ENCODE measurements around the gene TNC. TPM values are rescaled to one million over a fixed set of nuclear protein-coding genes. Genes with fewer than 3 reads are reported as not detected.

The TNC gene
- polyA plus RNA-seq (ENCODE audit: insufficient read depth in 1 of 5, insufficient read length in 5 of 5, low replicate concordance in 1 of 5), result 100 to 1,000 TPM in 2 of 5 donors, 10 to 100 TPM in 3; 60.8 to 131 (median 83.7) TPM
- long read RNA-seq, donor 1, full-length matches to known transcripts, result 1 of 20 reads
- long read RNA-seq, donor 1, partial matches to known transcripts, result 19 of 20 reads
- long read RNA-seq, donor 1, other reads (novel, unspliced or antisense), result 0 of 20 reads
- long read RNA-seq, donor 2, full-length matches to known transcripts, result 1 of 24 reads
- long read RNA-seq, donor 2, partial matches to known transcripts, result 23 of 24 reads
- long read RNA-seq, donor 2, other reads (novel, unspliced or antisense), result 0 of 24 reads
- long read RNA-seq, donor 3, full-length matches to known transcripts, result 1 of 7 reads
- long read RNA-seq, donor 3, partial matches to known transcripts, result 6 of 7 reads
- long read RNA-seq, donor 3, other reads (novel, unspliced or antisense), result 0 of 7 reads
- long read RNA-seq, donor 4, full-length matches to known transcripts, result 2 of 30 reads
- long read RNA-seq, donor 4, partial matches to known transcripts, result 28 of 30 reads
- long read RNA-seq, donor 4, other reads (novel, unspliced or antisense), result 0 of 30 reads
- long read RNA-seq, donor 5, partial matches to known transcripts, result 20 of 20 reads
- long read RNA-seq, donor 5, other reads (novel, unspliced or antisense), result 0 of 20 reads
- long read RNA-seq, donor 6, partial matches to known transcripts, result 6 of 6 reads
- long read RNA-seq, donor 6, other reads (novel, unspliced or antisense), result 0 of 6 reads
- long read RNA-seq, donor 7, partial matches to known transcripts, result 5 of 5 reads
- long read RNA-seq, donor 7, other reads (novel, unspliced or antisense), result 0 of 5 reads
- long read RNA-seq, donor 8, result 0 reads

DNA sequence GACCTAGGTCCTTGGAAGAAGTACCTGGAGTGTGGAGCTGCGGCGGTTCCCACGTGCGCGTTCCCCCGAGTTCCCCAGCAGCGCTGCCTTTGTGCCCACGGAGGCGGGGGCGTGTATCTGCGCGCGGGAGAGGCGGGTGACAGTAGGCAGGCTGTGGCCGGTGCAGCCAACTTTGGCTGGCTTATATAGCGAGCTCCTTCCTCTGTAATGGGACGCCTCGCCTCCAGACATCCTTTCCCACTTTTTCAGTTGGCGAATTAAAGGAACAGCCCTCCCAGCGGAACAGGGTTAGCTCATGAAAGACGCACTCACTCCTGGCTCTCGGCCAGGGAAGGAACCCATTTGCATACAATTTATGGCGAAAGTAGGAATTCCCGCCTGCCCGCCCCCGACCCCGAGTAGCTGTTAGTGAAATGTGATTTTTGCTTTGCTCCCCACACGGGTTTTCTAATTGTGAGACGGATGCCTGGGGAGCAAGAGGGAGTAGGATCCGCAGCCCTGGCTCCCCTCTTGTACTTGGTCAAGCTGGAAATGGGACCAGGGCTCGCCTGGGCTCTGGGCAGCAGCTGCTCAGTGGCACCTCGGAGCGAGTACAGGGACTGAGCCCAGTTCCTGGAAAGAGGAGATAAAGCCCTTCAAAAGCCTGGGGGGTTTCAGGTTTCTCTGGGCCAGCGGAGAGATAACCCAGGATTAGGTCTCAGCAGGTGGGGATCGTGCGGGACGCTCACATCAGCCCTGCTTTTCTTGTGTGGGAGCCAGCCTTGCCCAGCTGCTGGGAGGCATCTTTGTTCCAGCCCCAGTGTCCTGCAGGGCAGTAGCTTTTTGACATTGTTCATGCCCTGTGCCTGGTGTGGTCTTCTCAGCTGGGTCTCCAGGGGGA lies at the start of gene TNC:
Gene TNC, minus strand, starts transcription at position 159 of the 880 bp plus-strand sequence. CDS start 27,139 bp downstream, outside the sequence.
- DNase-seq, result peak; percentile 79 to 85

DNA sequence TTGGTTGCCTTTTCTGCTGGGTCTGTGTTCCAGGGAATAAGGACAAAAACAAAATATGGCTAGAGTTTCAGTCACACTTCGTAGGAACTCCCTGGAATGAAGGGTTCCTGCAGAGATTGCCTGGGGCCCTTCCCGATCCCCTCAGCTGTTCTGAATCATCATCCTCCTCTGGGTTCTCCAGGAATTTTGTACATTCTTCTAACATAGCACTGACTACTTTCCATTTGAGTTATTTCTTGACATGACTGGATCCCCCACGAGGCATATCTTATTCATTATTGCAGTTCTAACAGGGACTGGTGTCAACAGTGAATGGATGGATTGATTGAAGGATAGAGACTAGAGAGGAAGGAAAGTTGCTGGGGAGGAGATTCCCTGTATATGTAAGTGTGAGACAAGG lies 49.2 kb upstream of the TNC start:
- DNase-seq, result no peak

DNA sequence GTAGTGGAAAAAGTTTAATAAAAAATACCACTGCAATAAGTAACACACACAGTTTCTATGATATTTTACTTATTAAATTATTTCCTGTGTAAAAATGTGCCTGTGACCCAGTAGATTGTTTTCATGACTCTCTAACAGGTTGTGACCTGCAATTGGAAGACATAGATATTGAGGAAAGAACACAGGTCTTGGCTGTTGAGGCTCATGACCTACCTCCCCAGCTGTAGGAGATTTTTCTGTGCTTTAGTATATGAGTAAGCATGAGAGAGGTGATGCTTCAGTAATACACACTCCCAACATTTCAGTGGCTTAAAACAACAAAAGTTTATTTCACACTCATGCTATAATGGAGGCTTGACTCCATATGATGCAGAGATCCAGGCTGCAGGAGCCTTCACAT lies 47.3 kb upstream of the TNC start:
- no peak for DNase-seq

DNA sequence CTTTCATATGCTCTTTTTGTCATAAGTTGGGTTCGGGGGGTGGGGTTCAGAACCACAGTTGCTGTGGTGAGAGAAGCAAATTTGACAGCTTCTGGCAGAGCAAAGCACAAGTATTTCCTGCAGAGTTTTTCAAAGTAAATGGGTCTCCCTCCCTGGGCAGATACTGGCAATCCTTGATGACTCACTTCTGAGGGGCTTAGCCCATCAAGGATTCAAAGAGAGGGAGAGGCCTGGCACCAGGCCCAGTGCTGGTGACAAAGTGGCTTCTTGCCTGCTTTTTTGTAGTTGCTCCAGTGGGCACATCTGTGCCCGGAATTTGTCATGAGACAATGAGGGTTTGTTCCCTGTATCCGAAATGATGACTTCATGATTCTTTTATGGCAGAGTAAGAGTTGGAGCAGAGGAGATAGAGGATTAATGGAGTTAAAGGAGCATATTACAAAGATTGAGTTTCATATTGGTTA lies 46.6 kb upstream of the TNC start:
- peak; percentile 57 to 64 for DNase-seq

DNA sequence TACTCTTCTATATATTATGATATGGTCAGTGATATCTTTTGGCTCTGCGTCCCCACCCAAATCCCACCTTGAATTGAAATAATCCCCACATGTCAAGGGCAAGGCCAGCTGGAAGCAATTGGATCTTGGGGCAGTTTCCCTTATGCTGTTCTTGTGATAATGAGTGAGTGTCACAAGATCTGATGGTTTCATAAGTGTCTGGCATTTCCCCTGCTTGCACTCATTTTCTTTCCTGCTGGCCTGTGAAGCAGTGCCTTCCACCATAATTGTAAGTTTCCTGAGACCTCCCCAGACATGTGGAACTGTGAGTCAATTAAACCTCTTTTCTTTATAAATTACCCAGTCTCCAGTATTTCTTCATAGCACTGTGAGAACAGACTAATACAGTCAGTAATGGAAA lies 45.0 kb upstream of the TNC start:
- no peak for DNase-seq

DNA sequence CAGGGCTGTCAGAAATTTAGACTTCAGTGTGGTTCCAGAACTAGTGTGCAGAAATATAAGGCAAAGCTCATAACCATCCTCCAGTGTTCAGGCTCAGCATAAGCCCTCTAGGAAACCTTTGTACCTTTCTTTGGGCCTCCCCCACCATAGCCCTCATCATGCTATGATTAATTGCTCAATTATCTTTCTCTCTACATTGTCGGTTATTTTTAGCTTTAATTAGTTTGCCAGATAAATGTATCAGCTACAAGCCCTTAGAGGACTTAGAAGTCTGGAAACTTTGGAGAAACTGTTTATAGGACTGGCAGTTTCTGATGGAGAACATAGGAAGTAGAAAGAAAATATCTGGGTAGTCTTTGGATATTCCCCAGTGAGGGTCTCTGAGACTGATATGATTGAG lies 43.5 kb upstream of the TNC start:
- DNase-seq, result no peak

DNA sequence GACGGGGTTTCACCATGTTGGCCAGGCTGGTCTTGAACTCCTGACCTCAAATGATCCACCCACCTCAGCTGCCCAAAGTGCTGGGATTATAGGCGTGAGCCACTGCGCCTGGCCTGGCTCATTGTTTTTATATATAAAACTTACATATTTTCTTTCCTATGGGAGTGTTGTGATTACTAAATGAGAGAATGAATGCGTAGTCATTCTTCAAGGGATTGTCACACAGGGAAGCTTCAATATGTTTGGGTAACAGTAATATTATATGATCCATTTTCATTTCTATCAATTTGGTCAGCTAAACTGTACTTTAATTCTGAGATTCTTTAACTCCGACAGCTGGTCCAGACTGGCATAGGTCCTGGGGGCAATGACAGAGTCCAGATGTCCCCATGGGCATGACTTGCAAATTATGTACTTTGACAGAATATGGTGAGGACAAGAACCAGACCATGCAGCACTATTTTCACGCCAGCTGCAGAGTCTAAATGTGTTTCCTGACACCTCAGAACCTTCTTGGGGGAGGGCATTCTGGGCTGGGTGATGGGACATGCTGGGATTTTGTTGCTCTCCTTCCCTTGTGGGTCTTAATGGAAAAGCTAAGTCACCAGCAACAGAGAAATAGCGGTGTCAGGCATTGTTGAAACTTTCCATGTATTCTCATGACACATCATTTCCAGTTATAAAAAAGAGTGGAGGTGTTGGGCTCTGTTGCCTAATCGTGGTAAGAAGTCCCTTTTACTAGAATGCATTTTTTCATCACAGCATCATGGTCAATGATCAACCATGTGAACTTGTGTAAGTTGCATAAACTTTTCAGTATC lies 40.9 kb upstream of the TNC start:
- DNase-seq, result no peak

DNA sequence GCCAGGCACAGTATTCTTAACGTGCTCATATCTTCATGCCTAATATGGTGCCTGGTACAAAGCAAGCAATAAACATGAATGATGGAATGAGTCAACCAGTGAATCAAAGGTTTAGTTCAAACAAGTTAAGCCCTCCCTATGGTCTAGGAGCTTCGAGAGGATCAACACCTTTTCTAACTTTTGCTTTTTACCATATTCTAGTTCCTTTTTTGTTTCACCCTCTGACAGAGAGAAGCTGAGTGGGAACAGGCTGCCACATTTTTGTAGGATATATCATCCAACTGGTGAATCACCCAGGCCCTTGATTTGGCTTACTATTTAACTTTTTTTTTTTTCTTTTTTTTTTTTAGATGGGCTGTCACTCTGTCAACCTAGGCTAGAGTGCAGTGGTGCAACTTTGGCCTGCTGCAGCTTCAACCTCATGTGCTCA lies 39.3 kb upstream of the TNC start:
- no peak for DNase-seq

DNA sequence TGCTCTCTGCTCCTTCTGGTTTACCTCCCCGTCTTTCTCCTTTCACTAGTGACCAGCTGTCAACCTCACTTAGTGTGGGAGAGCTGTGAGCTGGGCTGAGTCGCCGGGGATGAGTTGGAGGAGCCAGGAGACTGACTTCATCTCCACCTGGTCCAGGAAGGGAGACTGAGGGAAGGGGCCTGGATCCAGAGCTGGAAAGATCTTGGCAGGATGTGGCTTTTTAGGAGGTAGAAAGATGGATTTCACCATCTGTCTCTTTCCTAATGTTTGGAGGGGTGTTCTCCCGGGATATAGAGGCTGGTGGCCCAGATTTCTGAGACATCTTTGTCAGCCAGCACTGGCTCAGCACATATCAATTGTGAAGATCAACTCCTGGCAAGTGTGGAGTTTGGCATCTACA lies 37.1 kb upstream of the TNC start:
- DNase-seq, result no peak

DNA sequence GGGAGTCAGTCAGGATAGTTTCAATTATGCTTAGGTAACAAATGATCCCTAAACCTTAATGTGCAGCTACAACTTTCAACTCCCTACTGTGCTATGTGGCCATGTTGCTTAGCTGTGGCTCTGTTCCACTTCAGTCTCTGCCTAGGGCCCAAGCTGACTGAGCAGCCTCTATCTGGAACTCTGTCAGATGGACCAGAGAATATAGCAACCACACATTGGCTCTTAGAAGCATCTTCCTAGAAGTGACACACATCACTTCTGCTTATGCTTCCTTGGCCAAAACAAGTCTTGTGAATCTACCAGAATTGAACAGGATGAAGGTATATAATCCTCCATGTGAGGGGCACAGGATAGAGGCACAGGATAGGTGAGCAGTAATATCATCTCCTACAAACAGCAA lies 36.7 kb upstream of the TNC start:
- no peak for DNase-seq

DNA sequence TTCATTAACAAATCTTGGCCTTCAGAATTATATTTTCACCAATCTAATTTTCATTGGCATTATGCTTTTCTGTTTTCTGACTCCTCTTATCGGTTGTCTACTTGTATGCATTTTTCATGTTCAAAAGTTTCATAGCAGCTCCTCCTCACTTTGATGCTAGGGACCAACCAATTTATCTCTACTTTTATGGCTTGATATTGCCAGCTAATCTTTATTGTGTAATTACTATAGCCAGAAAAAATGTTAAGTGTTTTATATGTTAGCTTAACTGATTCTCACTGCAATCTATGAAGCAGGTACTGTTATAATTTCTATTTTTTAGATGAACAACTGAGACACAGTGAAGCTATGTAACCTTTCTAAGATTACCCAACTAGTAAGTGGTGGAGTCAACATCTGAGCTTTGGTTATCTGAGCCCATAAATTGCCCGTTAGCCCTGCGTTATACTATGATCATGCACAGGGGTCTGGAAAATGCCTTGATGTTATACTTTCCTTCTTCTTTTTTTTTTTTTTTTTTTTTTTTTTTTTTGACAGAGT lies 34.4 kb upstream of the TNC start:
- no peak for DNase-seq

DNA sequence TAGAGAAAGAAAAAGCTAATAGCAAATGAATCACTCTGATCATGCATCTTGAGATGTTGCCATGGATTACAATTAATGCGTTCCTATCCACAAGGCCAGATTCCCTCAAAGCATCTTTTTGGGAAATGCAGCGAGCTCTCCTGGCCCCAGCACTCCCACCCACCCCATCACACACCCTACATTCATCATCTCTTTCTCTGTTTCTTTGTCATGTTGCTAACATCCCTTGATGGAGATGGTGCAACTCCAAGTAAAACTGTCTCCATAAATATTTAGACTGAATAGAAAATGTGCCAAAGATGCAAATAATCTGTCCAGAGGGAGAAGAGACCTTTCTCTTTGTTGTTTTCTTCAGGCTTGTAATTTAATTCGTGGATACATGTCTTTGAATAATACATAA lies 30.8 kb upstream of the TNC start:
- no peak for DNase-seq

DNA sequence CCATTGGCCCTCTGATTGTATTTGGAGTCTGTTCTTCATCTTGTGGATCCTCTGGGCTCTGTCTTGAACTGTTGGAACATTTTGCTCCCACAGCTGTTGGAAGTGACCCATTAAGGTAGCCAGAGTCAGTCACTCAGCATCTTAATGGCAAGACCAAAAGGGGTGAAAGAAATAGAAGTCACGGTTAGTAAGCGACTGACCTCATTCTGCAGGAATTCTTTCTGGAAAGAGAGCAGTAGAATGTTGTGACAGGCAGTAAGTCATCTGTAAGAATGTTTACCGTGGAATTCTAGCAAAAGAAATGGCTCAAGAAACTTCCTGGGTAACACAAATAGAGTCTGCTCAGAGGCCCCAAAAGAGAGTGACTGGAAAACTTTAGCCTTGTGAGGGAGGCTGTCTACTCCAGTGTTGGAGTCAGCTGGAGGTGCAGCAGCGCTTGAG lies 28.6 kb upstream of the TNC start:
- no peak for DNase-seq

DNA sequence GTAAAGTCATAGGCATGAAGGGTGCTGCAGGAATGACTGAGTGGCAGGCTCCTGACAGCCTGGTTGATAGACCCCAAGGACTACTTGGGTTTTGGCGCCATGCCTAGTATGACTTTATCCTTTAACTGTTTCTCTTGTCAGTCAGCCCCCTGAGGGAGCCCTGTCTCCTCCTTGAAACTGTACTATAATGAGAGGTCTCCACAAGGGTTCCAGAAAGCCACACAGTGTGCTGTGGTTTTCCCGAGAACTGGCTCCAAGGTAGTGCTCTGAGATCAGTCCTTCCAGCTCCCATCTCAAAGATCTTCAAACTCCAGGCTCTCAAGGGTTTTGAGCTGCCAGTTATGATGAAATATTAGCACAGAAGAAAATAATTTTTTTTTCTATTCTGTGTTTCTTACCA lies 26.7 kb upstream of the TNC start:
- no peak for DNase-seq

DNA sequence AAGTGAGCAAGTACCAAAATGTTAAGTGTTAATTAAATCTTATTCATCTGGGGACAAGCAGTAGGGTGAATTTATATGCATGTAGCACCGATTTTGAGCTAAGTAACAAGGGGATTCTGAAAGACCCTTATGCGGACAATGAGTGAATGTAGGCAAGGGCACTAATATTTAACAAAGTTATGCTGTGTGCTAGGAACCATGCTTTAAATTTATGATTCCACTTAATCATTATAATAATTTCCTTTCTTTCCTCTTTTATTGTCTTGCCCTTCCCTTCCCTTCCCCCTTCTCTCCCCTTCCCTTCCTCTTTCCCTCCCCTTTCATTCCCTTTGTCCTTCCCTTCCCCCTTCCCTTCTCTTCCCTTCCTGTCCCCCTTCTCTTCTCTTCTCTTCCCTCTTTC lies 25.7 kb upstream of the TNC start:
- no peak for DNase-seq

DNA sequence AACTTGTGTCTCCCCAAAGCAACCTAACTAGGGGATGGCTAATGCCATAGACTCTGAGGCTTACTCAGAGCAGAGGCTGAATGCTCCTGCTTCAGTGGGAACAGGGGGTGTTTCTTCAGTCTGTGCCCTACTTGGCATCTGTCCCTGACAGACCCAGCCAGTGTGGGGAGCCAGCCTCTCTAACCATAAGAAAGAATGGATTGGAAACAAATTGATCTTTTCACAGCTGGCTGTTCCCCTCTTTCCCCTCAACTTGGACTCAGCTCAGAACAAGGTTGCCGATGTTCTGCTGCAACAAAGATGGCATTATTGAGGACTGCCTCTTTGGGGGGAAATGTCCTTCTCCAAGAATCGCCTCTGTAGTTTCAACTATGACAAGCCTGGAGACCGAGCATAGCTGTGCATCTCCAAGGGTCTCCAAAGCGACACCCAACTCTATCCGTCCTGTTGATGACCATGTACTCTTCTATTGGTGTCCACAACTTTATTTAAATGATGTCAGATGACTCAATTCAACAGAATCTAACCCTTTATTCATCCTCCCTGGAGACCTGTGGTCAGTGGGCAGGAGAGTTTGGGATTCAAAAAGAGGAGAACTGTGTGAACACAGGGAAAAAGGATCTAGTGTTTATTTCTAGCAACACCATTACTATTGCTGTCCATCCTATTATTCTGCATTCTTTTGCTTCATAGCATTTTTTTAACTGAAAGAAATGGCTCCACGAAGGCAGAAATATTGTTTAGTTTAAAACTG lies 24.7 kb upstream of the TNC start:
- DNase-seq, result no peak

DNA sequence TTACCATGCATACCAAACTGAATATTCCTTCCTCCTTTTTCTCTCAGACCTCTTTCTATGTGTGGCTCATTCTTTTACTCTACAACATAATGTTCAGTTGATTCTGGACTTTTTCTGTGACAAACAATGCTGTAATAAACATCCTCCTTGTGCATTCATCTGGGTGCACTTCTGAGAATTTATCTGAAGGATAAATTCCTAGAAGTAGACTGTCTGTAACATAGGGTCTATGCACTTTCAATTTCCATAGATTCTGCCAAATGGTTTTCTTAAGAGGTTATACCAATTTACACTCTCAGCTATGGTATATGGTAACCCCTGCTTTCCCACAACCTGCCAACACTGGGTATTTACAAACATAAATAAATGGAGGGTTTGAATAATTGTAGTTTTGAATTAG lies 24.1 kb upstream of the TNC start:
- no peak for DNase-seq

DNA sequence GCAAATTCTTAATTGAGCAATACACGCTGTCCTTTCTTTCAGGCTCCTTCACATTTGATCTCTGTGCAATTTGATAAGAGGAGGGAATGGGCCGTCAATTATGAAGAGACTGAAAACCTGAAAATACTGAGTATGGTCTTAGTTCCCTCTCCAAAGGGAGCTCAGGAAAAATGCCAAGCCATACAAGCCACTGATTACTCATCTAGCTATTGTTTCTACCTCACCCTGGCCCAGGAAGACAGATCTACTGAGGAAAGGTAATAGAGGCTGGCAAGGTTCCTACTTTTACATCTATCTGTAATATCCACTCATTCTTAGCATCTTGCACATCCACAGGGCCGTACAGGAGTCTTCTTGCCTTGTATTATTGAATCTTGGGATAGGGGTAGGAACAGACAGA lies 23.7 kb upstream of the TNC start:
- no peak for DNase-seq

DNA sequence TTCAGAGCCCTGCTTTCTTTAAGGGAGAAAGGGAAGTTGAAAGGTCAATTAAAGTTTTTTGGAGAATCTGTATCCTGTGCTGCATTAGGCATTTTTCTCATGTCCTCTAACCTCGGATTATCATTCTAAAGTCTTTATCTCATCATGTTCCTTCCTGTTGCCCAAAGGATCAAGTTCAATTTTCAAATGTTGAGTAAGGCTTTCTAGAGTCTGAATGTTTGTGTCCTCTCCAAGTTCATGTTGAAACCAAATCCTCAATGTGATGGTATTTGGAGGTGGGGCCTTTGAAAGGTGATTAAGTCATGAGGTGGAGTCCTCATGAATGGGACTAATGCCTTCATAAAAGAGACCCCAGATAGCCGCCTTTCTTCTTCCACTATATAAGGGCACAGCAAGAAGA lies 20.2 kb upstream of the TNC start:
- DNase-seq, result no peak

DNA sequence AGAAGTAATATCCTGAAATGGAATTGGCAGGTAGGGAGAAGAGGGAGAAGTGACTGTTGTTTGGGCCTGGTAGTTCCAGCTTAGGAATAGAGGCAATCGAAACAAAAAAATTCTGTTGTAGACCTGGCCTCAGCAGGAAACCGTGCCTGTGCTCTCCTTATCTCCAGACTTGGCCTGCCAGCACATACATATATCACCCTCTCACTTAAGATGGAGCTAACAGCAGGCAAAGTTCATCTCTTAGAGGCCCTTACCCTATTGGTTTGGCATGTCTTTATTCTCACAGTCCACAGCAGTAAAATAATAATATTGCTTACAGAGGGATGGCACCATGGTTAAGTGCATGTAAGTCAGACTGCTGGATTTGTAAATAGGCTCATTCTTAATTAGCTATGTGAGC lies 19.6 kb upstream of the TNC start:
- no peak for DNase-seq

All from right lung (tissue), 10 donors.